GM13976 (cell line): ENCODE results near the gene RASA2.

Source experiments
- DNase-seq: peaks from one replicate; pipeline ENCODE4 v3.0.0; 2012; ENCODE audit warnings: low spot score
- CTCF ChIP-seq: IDR thresholded peaks from 2 replicates; pipeline ENCODE4 v1.5.1; 2012; ENCODE audit warnings: borderline replicate concordance, mild to moderate bottlenecking; ENCODE audit not compliant: insufficient read depth; ENCODE audit errors: extremely low read depth, missing control alignments, control extremely low read depth
- in situ Hi-C: fragments of 300-500 bp; cut with MboI; formaldehyde crosslinking; loops from one replicate; pipeline ENCODE4 v1.12.0; 2022; ENCODE audit warnings: low sequenced_read_pairs, mixed read lengths, inconsistent platforms; ENCODE audit not compliant: unreplicated experiment

The RASA2 gene

GRCh38 chr3:141482245-141482922 is 4.4 kb upstream of the RASA2 start:
- DNase-seq: no peak
- TF ChIP-seq CTCF: no peak
- in situ Hi-C loops: no loop called here

GRCh38 chr3:141484701-141485287 is 2.0 kb upstream of the RASA2 start:
- no peak for TF ChIP-seq CTCF
- DNase-seq: no peak
- in situ Hi-C loops: no loop called here

GRCh38 chr3:141485641-141486495 is 959 bp upstream of the RASA2 start:
- no peak for TF ChIP-seq CTCF
- in situ Hi-C loops: no loop called here
- no peak for DNase-seq

GRCh38 chr3:141486496-141486745 is 406 bp upstream of the RASA2 start:
- no peak for DNase-seq
- in situ Hi-C loops: no loop called here
- TF ChIP-seq CTCF: no peak

- peak; percentile 77 for DNase-seq
- TF ChIP-seq CTCF: no peak
- in situ Hi-C loops: no loop called here
Measured at GRCh38 chr3:141487521-141488252, 860 bp downstream of the RASA2 start.

- in situ Hi-C loops: no loop called here
- no peak for TF ChIP-seq CTCF
- no peak for DNase-seq
Measured at GRCh38 chr3:141489203-141489602, 2.4 kb downstream of the RASA2 start.
